ENCODE measurements around the gene COL28A1.

Gene COL28A1

GRCh38 chr7:7352845-7353244, 182.8 kb downstream of the COL28A1 start:
- no peak for FAIRE-seq

DNA sequence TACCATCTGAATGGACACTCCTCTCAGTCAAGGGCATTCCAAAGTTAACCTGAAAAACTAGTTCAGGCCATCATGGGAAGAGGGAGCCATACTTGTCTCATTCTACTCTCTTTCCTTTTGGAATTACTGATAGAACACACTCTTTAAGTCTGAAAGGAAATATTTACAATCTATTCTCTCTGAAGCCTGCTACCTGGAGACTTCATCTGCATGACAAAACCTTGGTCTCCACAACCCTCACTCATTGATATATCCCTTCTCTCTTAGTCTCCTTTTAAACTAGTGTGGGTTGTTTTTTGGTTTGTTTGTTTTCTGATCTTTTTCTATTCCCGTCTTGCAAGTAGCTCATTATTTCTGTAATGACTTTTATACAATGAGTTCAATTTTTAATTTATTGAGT, 183.8 kb downstream of the COL28A1 start:
- no peak for DNase-seq (ENCODE audit: extremely low spot score, insufficient read length, low read depth)
- no peak for FAIRE-seq

More at GRCh38 chr7:7352845-7353244, 182.8 kb downstream of the COL28A1 start:
- no peak for DNase-seq (ENCODE audit: extremely low spot score, insufficient read length, low read depth)

DNA sequence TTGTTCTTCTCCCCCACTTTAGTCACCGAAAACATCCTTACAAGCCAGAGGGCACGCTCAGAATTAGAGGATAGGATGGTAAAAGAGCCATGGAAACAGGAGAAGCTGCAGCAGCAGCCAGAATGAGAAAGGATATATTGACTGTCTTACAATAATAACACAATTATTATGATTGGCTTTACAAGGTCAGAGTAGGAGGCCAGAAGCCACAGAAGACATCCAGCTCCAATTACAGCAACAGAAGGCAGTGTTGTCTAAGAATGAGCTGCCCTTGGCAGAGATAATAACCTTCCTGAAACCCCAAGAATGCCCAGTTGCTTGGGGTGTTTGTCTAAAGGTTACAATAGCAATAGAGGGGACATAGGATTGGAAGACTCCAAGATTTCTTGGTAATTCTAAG, 184.5 kb downstream of the COL28A1 start:
- FAIRE-seq (no peak), DNase-seq (ENCODE audit: extremely low spot score, insufficient read length, low read depth) (no peak)

DNA sequence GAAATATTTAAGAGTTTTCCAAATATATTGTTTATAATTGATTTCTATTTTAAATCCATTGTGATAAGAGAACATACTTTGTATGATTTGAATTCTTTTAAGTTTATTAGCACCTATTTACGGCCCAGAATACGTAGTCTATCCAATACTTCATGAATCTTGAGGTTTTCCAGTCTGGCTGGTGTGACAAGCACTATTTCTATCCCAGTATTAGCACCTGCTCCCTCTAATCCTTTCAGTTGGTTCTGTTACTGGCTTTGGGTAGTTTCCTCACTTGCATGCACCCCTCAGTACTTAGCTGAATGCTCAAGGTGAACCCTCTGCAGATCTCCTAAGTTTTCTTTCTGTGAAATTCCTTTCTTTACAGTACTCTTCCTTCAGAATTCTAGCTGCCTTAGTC, 186.5 kb downstream of the COL28A1 start:
- FAIRE-seq (no peak), DNase-seq (ENCODE audit: extremely low spot score, insufficient read length, low read depth) (no peak)

DNA sequence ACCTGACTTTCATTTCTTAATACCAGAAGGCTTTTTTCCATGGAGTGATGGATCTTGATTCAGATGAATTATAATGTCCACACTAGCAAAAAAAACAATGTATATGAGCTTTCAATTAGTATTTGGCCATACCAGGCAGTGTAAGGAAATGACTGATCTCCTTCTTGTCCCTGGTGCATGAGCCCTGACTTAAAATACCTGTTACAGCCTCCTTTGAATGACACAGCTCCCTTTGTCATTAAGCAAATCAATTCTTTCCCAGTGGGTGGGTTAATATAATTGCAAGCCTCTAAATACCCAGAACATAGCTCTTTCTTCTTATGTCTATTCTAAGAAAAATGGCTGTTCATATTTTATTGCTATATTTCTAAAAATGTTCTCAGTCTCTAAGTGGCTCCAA, 188.6 kb downstream of the COL28A1 start:
- no peak for DNase-seq (ENCODE audit: extremely low spot score, insufficient read length, low read depth)
- no peak for FAIRE-seq

DNA sequence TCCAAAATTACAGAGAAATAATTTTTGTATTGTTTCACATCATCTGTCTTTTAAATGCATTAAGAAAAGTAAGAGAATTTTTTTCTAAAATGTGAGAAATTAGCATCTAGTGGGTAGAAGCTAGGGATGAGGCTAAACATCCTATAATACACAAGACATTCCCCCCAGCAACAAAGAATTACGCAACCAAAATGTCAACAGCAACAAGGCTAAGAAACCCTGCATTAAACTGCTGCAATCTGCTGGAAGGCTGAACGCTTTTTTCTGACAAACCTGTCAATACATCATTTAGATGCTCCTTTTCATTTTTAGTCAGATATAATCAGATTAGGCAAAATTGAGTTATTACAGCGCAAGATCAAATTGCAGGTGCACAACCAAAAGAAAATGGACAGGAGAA, 191.1 kb downstream of the COL28A1 start:
- DNase-seq (ENCODE audit: extremely low spot score, insufficient read length, low read depth): no peak
- FAIRE-seq: no peak

- FAIRE-seq (no peak), DNase-seq (ENCODE audit: extremely low spot score, insufficient read length, low read depth) (no peak)
Measured at GRCh38 chr7:7335909-7336308, 199.8 kb downstream of the COL28A1 start.

DNA sequence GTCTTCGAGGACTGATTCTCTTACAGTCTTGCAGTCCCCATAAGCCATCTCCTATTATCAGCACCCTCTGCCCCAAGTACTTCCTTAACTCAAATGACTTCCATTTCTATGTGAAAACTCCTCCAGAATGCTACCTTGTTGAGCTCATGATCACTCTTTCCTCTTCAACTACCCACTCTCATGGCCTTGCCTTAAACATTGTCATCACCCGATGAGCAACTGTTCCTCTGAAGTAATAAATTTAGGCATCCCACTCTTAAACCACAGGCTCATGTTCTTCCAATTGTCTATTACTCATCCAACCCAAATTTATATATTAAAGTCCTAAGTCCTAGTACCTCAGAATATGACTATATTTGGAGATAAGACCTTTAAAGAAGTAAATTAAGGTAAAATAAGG, 200.5 kb downstream of the COL28A1 start:
- DNase-seq (ENCODE audit: extremely low spot score, insufficient read length, low read depth) (no peak), FAIRE-seq (no peak)

DNA sequence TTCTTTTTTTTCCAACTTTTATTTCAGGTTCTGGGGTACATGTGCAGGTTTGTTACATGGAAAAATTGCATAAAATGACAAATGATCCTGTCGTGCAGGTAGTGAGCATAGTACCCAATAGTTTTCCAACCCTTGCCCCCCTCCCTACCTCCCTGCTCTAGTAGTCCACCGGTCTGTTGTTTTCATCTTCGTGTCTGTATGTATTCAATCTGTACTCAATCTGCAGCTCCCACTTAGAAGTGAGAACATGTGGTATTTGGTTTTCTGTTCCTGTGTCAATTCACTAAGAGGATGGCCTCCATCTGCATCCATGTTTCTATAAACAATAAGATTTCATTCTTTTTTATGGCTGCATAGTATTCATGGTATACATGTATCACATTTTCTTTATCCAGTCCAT, 202.1 kb downstream of the COL28A1 start:
- FAIRE-seq (no peak), DNase-seq (ENCODE audit: extremely low spot score, insufficient read length, low read depth) (no peak)

DNA sequence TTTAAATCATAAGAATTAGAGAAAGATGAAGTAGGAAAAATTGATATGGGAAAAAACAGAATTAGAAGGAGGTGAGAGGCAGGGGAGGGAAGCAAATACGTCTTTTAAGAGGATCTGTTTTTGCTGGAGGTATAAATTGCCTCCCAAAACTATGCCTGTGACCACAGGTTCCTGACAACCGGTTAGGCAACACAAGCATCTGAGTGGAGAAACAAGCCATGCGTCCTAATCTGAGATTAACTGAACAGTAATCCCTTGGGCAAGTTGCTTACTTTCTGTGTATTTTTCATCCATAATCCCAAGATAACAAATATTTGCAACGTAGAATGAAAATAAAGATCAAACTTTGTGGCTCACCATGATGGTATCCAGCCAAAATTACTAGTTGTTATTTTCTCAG, 204.2 kb downstream of the COL28A1 start:
- FAIRE-seq (no peak), DNase-seq (ENCODE audit: extremely low spot score, insufficient read length, low read depth) (no peak)

DNA sequence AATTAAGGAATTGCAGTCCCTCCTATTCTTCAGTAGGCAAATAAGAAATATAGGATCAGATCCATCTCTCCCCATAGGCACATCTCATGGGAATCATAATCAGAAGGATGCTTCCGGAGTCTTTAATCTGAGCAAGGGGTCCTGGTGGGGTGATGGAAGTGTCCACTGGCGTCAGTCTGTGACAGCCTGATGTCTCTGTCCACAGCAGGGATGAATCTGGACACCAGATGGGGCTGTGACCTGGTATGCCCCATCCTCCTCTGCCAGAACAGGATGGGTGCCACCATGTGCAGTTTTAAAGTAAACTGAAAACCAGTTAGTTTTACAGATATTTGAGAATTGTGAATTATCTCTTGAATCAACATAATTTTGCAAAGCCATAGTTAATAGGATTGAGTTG, 204.7 kb downstream of the COL28A1 start:
- FAIRE-seq (peak; percentile 21), DNase-seq (ENCODE audit: extremely low spot score, insufficient read length, low read depth) (no peak)

- FAIRE-seq (no peak), DNase-seq (ENCODE audit: extremely low spot score, insufficient read length, low read depth) (no peak)
Measured at GRCh38 chr7:7329326-7329725, 206.3 kb downstream of the COL28A1 start.

GRCh38 chr7:7327423-7327822, 208.2 kb downstream of the COL28A1 start:
- DNase-seq (ENCODE audit: extremely low spot score, insufficient read length, low read depth) (no peak), FAIRE-seq (no peak)

GRCh38 chr7:7324698-7325097, 211.0 kb downstream of the COL28A1 start:
- FAIRE-seq (no peak), DNase-seq (ENCODE audit: extremely low spot score, insufficient read length, low read depth) (no peak)

DNA sequence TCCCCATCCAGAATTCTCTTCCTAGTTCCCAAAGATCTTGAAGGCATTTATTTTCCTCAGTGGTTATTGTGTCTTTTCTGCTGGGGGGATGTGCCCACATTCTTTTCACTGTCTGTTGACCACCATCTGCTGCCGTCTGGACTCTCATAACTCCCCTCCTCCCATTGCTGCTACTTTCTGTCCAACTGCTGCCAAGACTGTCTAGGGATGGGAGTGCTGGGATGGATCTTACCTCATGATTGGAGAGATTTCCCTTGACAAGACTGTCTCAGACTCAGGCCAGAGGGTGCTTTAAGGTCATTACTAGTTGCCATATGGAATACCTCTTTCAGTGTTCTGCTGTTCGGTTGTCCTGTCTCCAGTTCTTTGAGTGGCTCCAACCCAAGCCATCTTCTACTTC, 211.8 kb downstream of the COL28A1 start:
- FAIRE-seq: no peak

DNA sequence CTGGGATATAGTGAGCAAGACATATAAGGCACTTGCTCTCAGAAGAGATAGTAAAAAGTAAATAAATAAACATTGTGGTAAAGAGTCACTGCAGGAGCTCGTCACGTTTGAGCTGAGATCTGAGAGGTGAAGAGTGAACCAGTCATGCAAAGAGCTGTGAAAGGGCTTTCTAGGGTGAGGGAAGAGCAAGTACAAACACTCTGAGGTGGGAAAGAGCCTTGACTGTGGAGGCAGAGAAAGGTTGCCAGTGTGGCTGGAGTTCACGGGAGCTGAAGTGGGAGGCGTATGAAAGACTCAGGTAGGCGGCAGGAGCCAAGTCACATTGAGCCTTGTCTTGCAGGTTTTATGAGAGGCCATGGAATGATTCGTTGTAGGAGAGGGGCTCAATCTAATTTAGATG, 212.3 kb downstream of the COL28A1 start:
- DNase-seq (ENCODE audit: extremely low spot score, insufficient read length, low read depth) (peak; percentile 36), FAIRE-seq (peak; percentile 96)

More for the DNA sequence above, 211.8 kb downstream of the COL28A1 start:
- no peak for DNase-seq (ENCODE audit: extremely low spot score, insufficient read length, low read depth)

DNA sequence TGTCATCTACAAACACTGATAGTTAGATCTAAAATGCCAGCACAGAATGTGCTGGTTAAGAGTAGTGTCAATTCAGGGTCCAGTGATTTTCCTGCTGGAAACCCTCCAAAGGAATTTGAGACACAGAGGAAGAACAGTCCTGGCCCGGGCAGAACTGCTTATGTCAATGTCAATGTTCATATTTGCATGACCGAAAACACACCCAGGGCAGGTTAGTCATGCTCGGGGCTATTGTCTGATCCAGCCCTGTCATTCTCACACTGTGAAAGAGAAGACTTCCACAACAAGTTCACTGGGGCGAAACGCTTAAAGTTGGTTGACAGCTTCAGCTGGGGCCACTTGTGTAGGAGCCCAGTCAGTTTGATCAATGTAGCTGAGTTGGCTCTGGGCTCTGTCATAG, 214.0 kb downstream of the COL28A1 start:
- peak; percentile 46 for DNase-seq (ENCODE audit: extremely low spot score, insufficient read length, low read depth)
- FAIRE-seq: peak; percentile 92

GRCh38 chr7:7318601-7319000, 217.1 kb downstream of the COL28A1 start:
- no peak for FAIRE-seq

DNA sequence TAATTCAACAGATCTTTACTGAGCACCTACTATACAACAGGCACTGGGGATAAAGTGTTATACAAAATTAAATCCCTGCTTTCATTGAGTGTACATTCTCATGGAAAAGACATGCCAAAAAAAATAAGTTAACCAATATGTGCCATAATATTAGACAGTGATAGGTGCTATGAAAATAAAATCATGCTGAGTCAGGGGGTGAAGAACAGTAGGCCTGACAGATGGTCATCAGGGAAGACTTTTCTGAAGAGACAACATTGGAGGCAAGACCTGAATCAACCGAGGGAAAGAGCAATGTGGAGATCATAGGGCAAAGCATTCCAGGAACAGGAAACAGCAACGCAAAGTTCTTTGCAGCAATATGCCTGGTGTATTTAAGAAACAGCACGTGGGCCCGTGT, 217.8 kb downstream of the COL28A1 start:
- no peak for DNase-seq (ENCODE audit: extremely low spot score, insufficient read length, low read depth)
- FAIRE-seq: no peak

More at GRCh38 chr7:7318601-7319000, 217.1 kb downstream of the COL28A1 start:
- no peak for DNase-seq (ENCODE audit: extremely low spot score, insufficient read length, low read depth)

GRCh38 chr7:7315851-7316250, 219.8 kb downstream of the COL28A1 start:
- FAIRE-seq (no peak), DNase-seq (ENCODE audit: extremely low spot score, insufficient read length, low read depth) (no peak)

GRCh38 chr7:7312323-7312722, 223.3 kb downstream of the COL28A1 start:
- no peak for FAIRE-seq

DNA sequence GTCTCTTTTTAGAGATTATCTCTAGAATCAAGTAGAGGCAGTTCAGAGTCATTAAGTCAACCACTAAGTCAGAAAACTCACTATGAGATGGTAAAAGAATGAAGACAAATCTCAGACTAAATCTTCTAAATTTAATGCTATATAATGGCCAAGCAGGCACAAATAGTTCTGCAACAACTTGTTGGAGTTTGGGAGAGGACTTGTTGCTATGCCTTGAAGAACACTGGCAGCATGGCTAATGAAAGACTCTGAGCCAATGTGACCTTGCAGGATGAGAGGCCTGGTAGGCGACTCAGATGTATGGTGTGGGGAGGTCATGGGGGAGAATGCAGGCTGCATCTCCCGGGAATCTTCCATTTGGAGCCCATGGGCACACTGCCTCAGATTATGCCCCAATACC, 224.7 kb downstream of the COL28A1 start:
- no peak for FAIRE-seq
- DNase-seq (ENCODE audit: extremely low spot score, insufficient read length, low read depth): no peak

More at GRCh38 chr7:7312323-7312722, 223.3 kb downstream of the COL28A1 start:
- no peak for DNase-seq (ENCODE audit: extremely low spot score, insufficient read length, low read depth)

DNA sequence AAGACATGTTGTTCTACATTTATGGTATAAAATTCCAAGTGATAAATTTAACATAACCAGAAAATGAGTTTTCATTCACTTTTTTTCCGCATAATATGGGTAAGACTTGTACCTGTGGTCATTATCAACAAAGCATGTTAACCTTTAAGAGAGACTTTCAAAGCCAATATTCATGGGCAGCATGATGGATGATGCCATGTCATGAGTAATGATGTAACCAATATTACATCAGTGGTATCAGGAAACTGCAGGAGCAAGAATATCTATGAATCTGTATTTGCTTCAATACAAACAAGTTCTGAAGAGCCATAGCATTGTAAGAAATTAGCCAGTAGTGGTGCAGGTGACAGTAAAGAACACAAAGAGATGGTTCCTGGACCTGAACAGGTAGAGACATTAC, 226.5 kb downstream of the COL28A1 start:
- DNase-seq (ENCODE audit: extremely low spot score, insufficient read length, low read depth) (no peak), FAIRE-seq (no peak)

Data from GM18507 (cell line).